K562 (cell line): Measurements from ENCODE around the gene NUDT2. TPM values are rescaled to one million over a fixed set of nuclear protein-coding genes. Genes with fewer than 3 reads are reported as not detected.

Experiments
- ATF1 ChIP-seq, 2 experiments: fragments of 450-650 bp in 1 of 2; IDR thresholded peaks; 2 replicates each; pipeline ENCODE4 v1.6.1; 2016; ENCODE audit warnings: missing compliant biosample characterization in 1 of 2, missing genetic modification characterization in 1 of 2
- HMGN3 ChIP-seq: IDR thresholded peaks from 2 replicates; pipeline ENCODE4 v1.6.1; 2011; ENCODE audit warnings: borderline replicate concordance, low read depth, mild to moderate bottlenecking, mixed read lengths, low read length; ENCODE audit not compliant: insufficient read length; ENCODE audit errors: extremely low read depth
- ILF3 ChIP-seq: fragments of 450-650 bp; IDR thresholded peaks from 2 replicates; pipeline ENCODE4 v1.6.1; 2018; ENCODE audit warnings: antibody characterized with exemption, mild to moderate bottlenecking, moderate library complexity, borderline replicate concordance
- LEF1 ChIP-seq: fragments of 450-650 bp; IDR thresholded peaks from 2 replicates; pipeline ENCODE4 v1.6.1; 2016; ENCODE audit warnings: mild to moderate bottlenecking
- MAFF ChIP-seq: IDR thresholded peaks from 2 replicates; pipeline ENCODE4 v1.6.1; 2012; ENCODE audit warnings: low read length, improper control_type of control experiment
- MAZ ChIP-seq, 2 experiments: fragments of 450-650 bp in 1 of 2; sonication (generic) in 1 of 2; formaldehyde crosslinking; IDR thresholded peaks in 1 of 2; conservative IDR thresholded peaks in 1 of 2; 2 replicates each; pipeline versions ENCODE4 v1.4.0 to v1.5.0; 2020; ENCODE audit warnings: mild to moderate bottlenecking in 1 of 2, missing genetic modification reagents in 1 of 2
- NUFIP1 ChIP-seq: fragments of 450-650 bp; IDR thresholded peaks from 2 replicates; pipeline ENCODE4 v1.6.1; 2018; ENCODE audit not compliant: partially characterized antibody
- PCBP1 ChIP-seq: fragments of 200-400 bp; formaldehyde crosslinking; IDR thresholded peaks from 2 replicates; pipeline ENCODE4 v1.6.1; 2018; ENCODE audit warnings: mild to moderate bottlenecking, low read depth, low read length; ENCODE audit not compliant: poor library complexity, severe bottlenecking
- PURB ChIP-seq: sonication (generic); formaldehyde crosslinking; IDR thresholded peaks from 2 replicates; pipeline ENCODE4 v1.9.0; 2021; ENCODE audit warnings: low read depth, mild to moderate bottlenecking, missing genetic modification reagents
- RHOXF2B ChIP-seq: fragments of 250-450 bp; sonication (Bioruptor Pico); conservative IDR thresholded peaks from 2 replicates; pipeline ENCODE4 v1.5.1; 2021
- SIRT6 ChIP-seq: IDR thresholded peaks from one replicate; pipeline ENCODE4 v1.6.1; 2012; ENCODE audit warnings: low read depth, mild to moderate bottlenecking, control low read depth, inconsistent platforms, low read length, moderate library complexity
- TGIF2 ChIP-seq: sonication (generic); formaldehyde crosslinking; IDR thresholded peaks from 2 replicates; pipeline ENCODE4 v1.8.1; 2022; ENCODE audit warnings: mild to moderate bottlenecking, missing genetic modification reagents, moderate library complexity
- ZBTB17 ChIP-seq: fragments of 450-650 bp; formaldehyde crosslinking; IDR thresholded peaks from 2 replicates; pipeline ENCODE4 v1.4.0; 2020; ENCODE audit warnings: mild to moderate bottlenecking
- ZNF561 ChIP-seq: fragments of 450-650 bp; formaldehyde crosslinking; conservative IDR thresholded peaks from 2 replicates; pipeline ENCODE4 v1.4.0; 2020; ENCODE audit warnings: mild to moderate bottlenecking, moderate library complexity
- ZNF707 ChIP-seq: fragments of 250-450 bp; sonication (Bioruptor Pico); conservative IDR thresholded peaks from 2 replicates; pipeline ENCODE4 v1.8.0; 2022; ENCODE audit warnings: inconsistent platforms, mild to moderate bottlenecking, moderate library complexity
- ZNF764 ChIP-seq: fragments of 250-450 bp; sonication (Bioruptor Pico); IDR thresholded peaks from 2 replicates; pipeline ENCODE4 v1.4.0; 2020; ENCODE audit warnings: low read depth, mild to moderate bottlenecking, moderate library complexity
- ZNF830 ChIP-seq: fragments of 250-450 bp; sonication (Bioruptor Pico); IDR thresholded peaks from 2 replicates; pipeline ENCODE4 v1.5.0; 2021; ENCODE audit warnings: mild to moderate bottlenecking
- polyA plus RNA-seq, 8 experiments: library from polyadenylated mRNA; depleted of rRNA in 4 of 8; stranded (reverse) in 5 of 8; unstranded in 3 of 8; fragments of >200 nt; fragmentation: Nextera tagmentation in 2 of 8; fragmentation: Illumina TruSeq in 1 of 8; extraction: Ambion mirVana in 2 of 8; extraction: Trizol in 1 of 8; gene quantifications; 2 replicates each; pipeline versions ENCODE4 v1.2.1 to v1.2.3, GENCODE V29; 2011 to 2014; ENCODE audit warnings: inconsistent platforms in 1 of 8, missing spikeins in 1 of 8
- total RNA-seq, 7 experiments: library from RNA; depleted of rRNA in 6 of 7; stranded (reverse); fragments of >200 nt in 6 of 7; fragmentation: Illumina TruSeq in 2 of 7; extraction: Trizol in 2 of 7; gene quantifications; 2 replicates each; pipeline versions ENCODE4 v1.2.1 to v1.2.3, GENCODE V29; 2011 to 2021; ENCODE audit warnings: low replicate concordance in 1 of 7
- TF ChIP-seq, protein P1 (sequence below): IDR thresholded peaks from 2 replicates; pipeline ENCODE4 v1.6.1; 2014; ENCODE audit warnings: antibody characterized with exemption
- TF ChIP-seq, protein P2 (sequence below): sonication (generic); formaldehyde crosslinking; IDR thresholded peaks from 2 replicates; pipeline ENCODE4 v1.8.0; 2023; ENCODE audit warnings: missing genetic modification reagents, mild to moderate bottlenecking, borderline replicate concordance

NUDT2 gene
- total and polyA plus RNA-seq, 9 of the 15 experiments (the other 6 are each of a cell fraction or from before 2014, with no cell fraction given) = 11.5 to 28.1 (median 19.0) TPM

DNA sequence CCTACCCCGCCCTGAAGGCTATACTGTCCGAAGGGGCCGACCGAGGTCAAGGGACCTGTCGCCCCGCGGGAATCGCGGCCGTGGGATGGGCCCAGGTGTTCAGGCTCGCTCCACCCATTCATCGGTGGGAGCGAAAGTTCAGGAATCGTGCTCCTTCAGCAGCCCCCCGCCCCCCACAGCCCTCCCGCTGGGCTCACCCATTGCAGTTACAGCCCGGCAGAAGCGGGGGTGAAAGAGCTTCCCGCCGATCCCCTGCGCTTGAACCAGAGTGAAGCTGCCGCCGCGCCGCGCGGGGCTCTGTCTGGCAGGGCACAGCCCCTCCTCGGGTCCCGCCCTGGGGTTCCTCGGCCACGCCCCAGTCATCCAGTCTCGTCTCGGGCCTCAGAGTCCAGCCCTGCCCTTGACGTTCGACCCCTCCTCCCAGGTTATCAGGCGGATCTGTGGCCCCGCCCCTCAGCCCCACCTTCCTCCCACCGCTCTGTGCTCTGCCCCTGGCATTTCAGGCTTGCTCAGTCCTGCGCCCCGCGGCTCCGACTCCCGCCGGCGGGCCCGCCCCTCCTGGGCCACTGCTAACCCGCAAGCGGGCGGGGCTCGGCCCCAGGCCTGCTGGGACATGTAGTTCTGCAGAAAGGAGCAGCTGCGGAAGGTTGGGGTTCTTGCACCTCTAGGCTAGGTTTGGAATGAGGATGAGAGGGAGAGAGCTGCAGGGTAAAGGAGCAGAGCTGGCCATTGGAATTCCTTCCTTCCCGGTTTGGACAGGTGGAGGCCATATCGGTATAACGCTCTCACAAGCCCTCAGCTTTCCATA, 47.4 kb downstream of the NUDT2 start, which contains the start of gene MYORG (continued):
- TF ChIP-seq, protein P1, sequence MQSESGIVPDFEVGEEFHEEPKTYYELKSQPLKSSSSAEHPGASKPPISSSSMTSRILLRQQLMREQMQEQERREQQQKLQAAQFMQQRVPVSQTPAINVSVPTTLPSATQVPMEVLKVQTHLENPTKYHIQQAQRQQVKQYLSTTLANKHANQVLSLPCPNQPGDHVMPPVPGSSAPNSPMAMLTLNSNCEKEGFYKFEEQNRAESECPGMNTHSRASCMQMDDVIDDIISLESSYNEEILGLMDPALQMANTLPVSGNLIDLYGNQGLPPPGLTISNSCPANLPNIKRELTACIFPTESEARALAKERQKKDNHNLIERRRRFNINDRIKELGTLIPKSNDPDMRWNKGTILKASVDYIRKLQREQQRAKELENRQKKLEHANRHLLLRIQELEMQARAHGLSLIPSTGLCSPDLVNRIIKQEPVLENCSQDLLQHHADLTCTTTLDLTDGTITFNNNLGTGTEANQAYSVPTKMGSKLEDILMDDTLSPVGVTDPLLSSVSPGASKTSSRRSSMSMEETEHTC = no peak
- no peak for TF ChIP-seq SIRT6
- TF ChIP-seq NUFIP1 = no peak
- TF ChIP-seq, protein P2, sequence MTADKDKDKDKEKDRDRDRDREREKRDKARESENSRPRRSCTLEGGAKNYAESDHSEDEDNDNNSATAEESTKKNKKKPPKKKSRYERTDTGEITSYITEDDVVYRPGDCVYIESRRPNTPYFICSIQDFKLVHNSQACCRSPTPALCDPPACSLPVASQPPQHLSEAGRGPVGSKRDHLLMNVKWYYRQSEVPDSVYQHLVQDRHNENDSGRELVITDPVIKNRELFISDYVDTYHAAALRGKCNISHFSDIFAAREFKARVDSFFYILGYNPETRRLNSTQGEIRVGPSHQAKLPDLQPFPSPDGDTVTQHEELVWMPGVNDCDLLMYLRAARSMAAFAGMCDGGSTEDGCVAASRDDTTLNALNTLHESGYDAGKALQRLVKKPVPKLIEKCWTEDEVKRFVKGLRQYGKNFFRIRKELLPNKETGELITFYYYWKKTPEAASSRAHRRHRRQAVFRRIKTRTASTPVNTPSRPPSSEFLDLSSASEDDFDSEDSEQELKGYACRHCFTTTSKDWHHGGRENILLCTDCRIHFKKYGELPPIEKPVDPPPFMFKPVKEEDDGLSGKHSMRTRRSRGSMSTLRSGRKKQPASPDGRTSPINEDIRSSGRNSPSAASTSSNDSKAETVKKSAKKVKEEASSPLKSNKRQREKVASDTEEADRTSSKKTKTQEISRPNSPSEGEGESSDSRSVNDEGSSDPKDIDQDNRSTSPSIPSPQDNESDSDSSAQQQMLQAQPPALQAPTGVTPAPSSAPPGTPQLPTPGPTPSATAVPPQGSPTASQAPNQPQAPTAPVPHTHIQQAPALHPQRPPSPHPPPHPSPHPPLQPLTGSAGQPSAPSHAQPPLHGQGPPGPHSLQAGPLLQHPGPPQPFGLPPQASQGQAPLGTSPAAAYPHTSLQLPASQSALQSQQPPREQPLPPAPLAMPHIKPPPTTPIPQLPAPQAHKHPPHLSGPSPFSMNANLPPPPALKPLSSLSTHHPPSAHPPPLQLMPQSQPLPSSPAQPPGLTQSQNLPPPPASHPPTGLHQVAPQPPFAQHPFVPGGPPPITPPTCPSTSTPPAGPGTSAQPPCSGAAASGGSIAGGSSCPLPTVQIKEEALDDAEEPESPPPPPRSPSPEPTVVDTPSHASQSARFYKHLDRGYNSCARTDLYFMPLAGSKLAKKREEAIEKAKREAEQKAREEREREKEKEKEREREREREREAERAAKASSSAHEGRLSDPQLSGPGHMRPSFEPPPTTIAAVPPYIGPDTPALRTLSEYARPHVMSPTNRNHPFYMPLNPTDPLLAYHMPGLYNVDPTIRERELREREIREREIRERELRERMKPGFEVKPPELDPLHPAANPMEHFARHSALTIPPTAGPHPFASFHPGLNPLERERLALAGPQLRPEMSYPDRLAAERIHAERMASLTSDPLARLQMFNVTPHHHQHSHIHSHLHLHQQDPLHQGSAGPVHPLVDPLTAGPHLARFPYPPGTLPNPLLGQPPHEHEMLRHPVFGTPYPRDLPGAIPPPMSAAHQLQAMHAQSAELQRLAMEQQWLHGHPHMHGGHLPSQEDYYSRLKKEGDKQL (CRISPR knock-in tag) = no peak
- TF ChIP-seq PURB (CRISPR knock-in tag) = no peak
- no peak for TF ChIP-seq PCBP1
- peak; percentile 75; the same call in 1 of the 2 replicates for TF ChIP-seq ZBTB17 (CRISPR knock-in tag)
- TF ChIP-seq MAFF = no peak
- no peak for TF ChIP-seq ZNF830 (CRISPR knock-in tag)
- TF ChIP-seq ZNF707 (CRISPR knock-in tag) = no peak
- no peak for TF ChIP-seq ZNF764 (CRISPR knock-in tag)
- TF ChIP-seq ATF1 (CRISPR knock-in tag; IDR thresholded peaks at IDR 0.05) = no peak
- TF ChIP-seq ATF1 (tag; IDR thresholded peaks at IDR 0.05) = peak; percentile 65
- TF ChIP-seq LEF1 = no peak
- no peak for TF ChIP-seq RHOXF2B (CRISPR knock-in tag)
- peak; percentile 89 to 95 for TF ChIP-seq MAZ (CRISPR knock-in tag; conservative IDR thresholded peaks at IDR 0.05 in 1 of 2, IDR thresholded peaks at IDR 0.05 in 1 of 2)
- TF ChIP-seq HMGN3 = peak; percentile 92
- no peak for TF ChIP-seq TGIF2 (CRISPR knock-in tag)
- TF ChIP-seq ILF3 = no peak
- TF ChIP-seq ZNF561 (CRISPR knock-in tag) = no peak
